GM19452 (cell line): Measurements from ENCODE around the gene MRFAP1.
A peak's percentile ranks its signal among the peaks of the same experiment; 100 is the strongest.

Experiments
- ATAC-seq: cut with Tn5 transposase; IDR thresholded peaks from one replicate; pipeline ENCODE4 v1.9.1; 2021; ENCODE audit not compliant: unreplicated experiment

Gene MRFAP1

GRCh38 chr4:6640292-6641163, at the start of gene MRFAP1:
TSS of gene MRFAP1 (plus strand) at chr4:6640685. CDS start at chr4:6640863, 178 bp downstream.
- ATAC-seq, result peak; percentile 84

- ATAC-seq, result peak; percentile 65
These were observed 49.2 kb upstream of the MRFAP1 start for GRCh38 chr4:6591313-6591712.

GRCh38 chr4:6591781-6592180, 48.7 kb upstream of the MRFAP1 start:
- no peak for ATAC-seq

- ATAC-seq, result no peak
These were observed 47.5 kb upstream of the MRFAP1 start for GRCh38 chr4:6592804-6593563.

- no peak for ATAC-seq
These were observed 46.1 kb upstream of the MRFAP1 start for GRCh38 chr4:6594341-6594740.

GRCh38 chr4:6594826-6595355, 45.6 kb upstream of the MRFAP1 start:
- no peak for ATAC-seq

- no peak for ATAC-seq
These were observed 44.5 kb upstream of the MRFAP1 start for GRCh38 chr4:6595897-6596537.

DNA sequence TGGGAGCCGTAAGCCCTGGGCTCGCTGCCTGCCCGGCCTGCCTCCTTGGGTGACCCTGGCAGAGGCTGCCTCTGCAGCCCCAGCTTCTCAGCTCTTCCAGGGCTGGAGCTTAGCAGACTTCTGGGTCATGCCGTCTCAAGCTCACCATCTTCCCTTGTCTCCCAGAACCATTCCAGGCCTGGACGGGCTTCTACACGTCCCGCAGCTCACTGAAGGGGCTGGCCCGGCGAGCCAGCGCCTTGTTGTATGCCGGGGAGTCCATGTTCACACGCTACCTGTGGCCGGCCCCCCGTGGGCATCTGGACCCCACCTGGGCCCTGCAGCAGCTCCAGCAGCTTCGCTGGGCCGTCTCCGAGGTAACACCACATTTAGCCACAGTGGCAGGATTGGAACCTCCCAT, 43.5 kb upstream of the MRFAP1 start:
- no peak for ATAC-seq

DNA sequence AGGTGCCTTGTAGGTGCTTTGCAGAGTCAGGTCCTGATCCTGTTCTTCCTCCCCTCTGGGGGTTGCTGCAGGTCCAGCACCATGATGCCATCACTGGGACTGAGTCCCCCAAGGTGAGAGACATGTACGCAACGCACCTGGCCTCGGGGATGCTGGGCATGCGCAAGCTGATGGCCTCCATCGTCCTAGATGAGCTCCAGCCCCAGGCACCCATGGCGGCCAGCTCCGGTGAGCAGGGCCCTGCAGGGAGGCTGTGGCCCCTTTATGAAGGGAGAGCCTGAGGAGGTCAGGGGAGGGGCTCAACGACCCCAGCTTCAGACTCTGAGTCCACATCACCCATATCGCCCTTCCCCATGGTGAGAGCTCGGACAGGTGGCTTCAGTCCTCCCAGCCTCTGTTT, 42.4 kb upstream of the MRFAP1 start:
- no peak for ATAC-seq

DNA sequence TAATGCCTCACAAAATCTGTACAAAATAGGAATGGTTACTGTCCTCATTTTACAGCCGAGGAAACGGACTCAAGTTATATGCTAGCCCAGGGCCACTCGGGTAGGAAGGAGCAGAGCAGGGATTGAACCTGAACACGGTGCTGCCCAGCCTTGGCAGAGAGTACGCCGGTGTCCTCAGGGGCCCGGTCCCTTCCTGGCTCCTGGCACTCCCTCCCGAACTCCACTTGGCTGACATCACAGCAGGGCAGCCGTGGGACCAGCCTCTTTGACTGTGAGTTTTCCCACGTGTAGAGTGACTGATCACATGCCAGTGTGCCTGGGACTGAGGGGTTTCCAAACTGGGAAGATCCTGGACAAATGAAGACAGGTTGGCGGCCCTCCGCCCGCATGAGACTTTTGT, 41.8 kb upstream of the MRFAP1 start:
- ATAC-seq, result no peak

DNA sequence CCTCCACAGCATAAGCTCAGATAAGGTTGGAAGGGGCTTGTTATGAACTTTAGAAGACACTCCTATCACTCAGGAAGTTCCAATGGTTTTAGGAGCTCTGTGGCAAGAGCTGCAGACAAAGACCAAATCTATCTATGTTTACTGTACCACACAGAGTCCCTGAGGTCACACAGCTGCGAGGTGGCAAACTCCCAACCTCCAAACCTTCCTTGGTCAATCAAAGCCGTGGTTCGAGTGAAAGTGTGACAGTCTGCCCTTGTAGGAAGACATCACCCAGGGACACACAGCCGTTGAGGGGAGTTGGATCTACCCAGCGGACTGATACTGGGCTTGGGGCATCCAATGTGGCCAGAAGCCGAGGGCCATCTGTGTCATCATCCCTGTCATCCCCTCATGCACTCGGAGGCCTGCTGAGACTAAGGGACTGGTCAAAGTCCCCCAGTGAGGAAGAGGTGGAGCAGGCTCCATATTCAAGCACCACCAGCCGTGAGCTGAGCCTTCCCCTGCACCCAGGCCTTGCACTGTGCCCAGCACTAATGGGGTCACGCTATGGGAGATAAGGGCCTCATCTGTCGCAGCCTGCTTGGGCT, 38.7 kb upstream of the MRFAP1 start:
- ATAC-seq, result no peak

- ATAC-seq, result no peak
These were observed 38.2 kb upstream of the MRFAP1 start for GRCh38 chr4:6602289-6602688.

GRCh38 chr4:6603128-6603527, 37.4 kb upstream of the MRFAP1 start:
- ATAC-seq, result no peak

DNA sequence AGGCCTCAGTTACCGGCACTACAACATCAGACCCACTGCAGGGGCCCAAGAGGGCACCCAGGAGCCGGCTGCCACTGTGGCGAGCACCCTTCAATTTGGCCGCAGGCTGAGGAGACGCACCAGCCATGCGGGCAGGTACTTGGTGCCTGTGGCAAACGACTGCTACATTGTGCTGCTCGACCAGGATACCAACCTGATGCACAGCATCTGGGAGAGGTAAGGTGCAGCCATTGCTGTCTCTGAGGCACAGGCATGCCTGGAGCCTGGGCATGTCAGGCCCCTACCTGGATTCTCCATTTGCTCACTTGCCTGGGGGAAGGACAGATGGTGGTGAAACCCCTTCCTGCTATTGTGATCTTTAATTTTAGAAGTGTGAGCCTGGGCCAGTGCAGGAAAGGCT, 35.4 kb upstream of the MRFAP1 start:
- no peak for ATAC-seq

GRCh38 chr4:6605605-6606004, 34.9 kb upstream of the MRFAP1 start:
- ATAC-seq, result no peak

- ATAC-seq, result no peak
These were observed 33.8 kb upstream of the MRFAP1 start for GRCh38 chr4:6606465-6607235.

GRCh38 chr4:6607368-6608055, 33.0 kb upstream of the MRFAP1 start:
- ATAC-seq, result no peak

- no peak for ATAC-seq
These were observed 31.6 kb upstream of the MRFAP1 start for GRCh38 chr4:6608758-6609414.

DNA sequence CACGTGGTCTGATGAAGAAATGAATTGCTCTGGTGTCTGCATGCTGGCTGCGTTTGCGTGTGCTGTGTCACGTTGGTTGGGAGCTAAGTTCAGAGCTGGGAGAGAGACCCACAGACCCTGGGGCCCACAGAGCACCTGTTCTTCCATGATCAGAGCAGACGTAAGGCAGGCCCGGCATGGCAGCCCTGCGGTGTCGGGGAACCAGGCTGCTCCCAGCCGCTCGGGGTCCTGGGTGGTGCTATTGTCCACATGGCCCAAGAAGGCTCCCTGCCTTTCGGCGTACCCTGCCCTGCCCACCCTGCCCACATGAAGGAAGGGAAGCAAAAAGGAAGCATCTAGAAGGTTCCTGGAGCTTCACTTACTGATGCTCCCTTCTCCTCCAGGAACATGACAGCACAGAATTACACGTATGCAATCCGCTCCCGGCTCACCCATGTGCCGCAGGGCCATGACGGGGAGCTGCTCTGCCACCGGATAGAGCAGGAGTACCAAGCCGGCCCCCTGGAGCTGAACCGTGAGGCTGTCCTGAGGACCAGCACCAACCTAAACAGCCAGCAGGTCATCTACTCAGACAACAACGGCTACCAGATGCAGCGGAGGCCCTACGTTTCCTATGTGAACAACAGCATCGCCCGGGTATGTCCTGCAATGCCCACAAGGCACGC, 30.9 kb upstream of the MRFAP1 start:
- no peak for ATAC-seq
